ENCODE data around the gene GTF2H1. TPM values are rescaled to one million over a fixed set of nuclear protein-coding genes. Genes with fewer than 3 reads are reported as not detected.
A peak's percentile ranks its signal among the peaks of the same experiment; 100 is the strongest.
"Not testable (repeated sequence)": the region's sequence is repeated elsewhere in the genome, so short reads cannot be mapped to it uniquely, and the experiment has no call there.

Gene GTF2H1
- total and polyA plus RNA-seq, 10 donors = 18.1 to 65.4 (median 49.6) TPM

GRCh38 chr11:18321578-18321968 lies 794 bp upstream of the GTF2H1 start:
- DNase-seq = no peak
- TF ChIP-seq POLR2A (IDR thresholded peaks at IDR 0.05) (no peak), CTCF (IDR thresholded peaks at IDR 0.05 in 8 of 11, conservative IDR thresholded peaks at IDR 0.05 in 3 of 11) (peak in 1 of 11 experiments; percentile 4), POLR2AphosphoS5 (IDR thresholded peaks at IDR 0.05) (no peak)
- H3K36me3 ChIP-seq = peaks cover 0 to 30% (median 8%) of the 10 kb centered on the region in 6 donors
- intact Hi-C loops (cut with DNase I; ENCODE audit: low total_unique reads) = loop anchor here (5.0 kb wide), 1 partner anchor 76 kb away; no protein-coding TSS in a partner anchor
- peak overlapping the region; percentile 94 to 99 (median 98) for H3K27ac ChIP-seq
- H3K9me3 ChIP-seq = no peaks in the 10 kb centered on the region
- H3K4me3 ChIP-seq = peak overlapping the region; percentile 44 to 84 (median 70)
- H3K4me1 ChIP-seq = peaks cover 40 to 80% (median 60%) of the 10 kb centered on the region in 6 donors
- no peaks in the 10 kb centered on the region for H3K27me3 ChIP-seq (replicated peaks in 1 of 7)
- 3 to 8% (median 6%) methylated on average over 4 of the region's 4 CpGs for WGBS, 5 donors

- WGBS, 5 donors = 15 to 25% (median 16%) methylated on average over 12 to 18 of the region's 18 CpGs
- H3K9me3 ChIP-seq = no peaks in the 10 kb centered on the region
- intact Hi-C loops (cut with DNase I; ENCODE audit: low total_unique reads) = loop anchor here (5.0 kb wide), 1 partner anchor 74 kb away; no protein-coding TSS in a partner anchor
- H3K27me3 ChIP-seq (replicated peaks in 1 of 7) = no peaks in the 10 kb centered on the region
- peaks cover 40 to 86% (median 60%) of the 10 kb centered on the region in 6 donors for H3K4me1 ChIP-seq
- no peak for TF ChIP-seq CTCF (IDR thresholded peaks at IDR 0.05 in 8 of 11, conservative IDR thresholded peaks at IDR 0.05 in 3 of 11)
- TF ChIP-seq POLR2AphosphoS5 (IDR thresholded peaks at IDR 0.05) = no peak
- no peak for TF ChIP-seq POLR2A (IDR thresholded peaks at IDR 0.05)
- H3K36me3 ChIP-seq = peaks cover 0 to 30% (median 18%) of the 10 kb centered on the region in 6 donors
- peak overlapping the region; percentile 94 to 99 (median 98) for H3K27ac ChIP-seq
- no peak for DNase-seq
- H3K4me3 ChIP-seq = peak overlapping the region; percentile 44 to 84 (median 70)
Measured at GRCh38 chr11:18322818-18323570, 627 bp downstream of the GTF2H1 start.

GRCh38 chr11:18323881-18324280 lies 1.5 kb downstream of the GTF2H1 start:
- intact Hi-C loops (cut with DNase I; ENCODE audit: low total_unique reads) = loop anchor here (5.0 kb wide), 1 partner anchor 73 kb away; no protein-coding TSS in a partner anchor
- H3K9me3 ChIP-seq; H3K27me3 ChIP-seq (replicated peaks in 1 of 7); DNase-seq: not testable (repeated sequence)
- WGBS, 5 donors = 86 to 96% (median 93%) methylated on average over 11 of the region's 11 CpGs
- Histone ChIP-seq H3K27ac (peak overlapping the region in 4 of 8 donors; percentile 5 to 99 (median 35)), H3K4me1 (peaks cover 40 to 83% (median 58%) of the 10 kb centered on the region in 6 donors), H3K4me3 (peak overlapping the region in 6 of 8 donors; percentile 68 to 84 (median 74)), H3K36me3 (peaks cover 0 to 39% (median 21%) of the 10 kb centered on the region in 6 donors)

GRCh38 chr11:18324381-18324780 lies 2.0 kb downstream of the GTF2H1 start:
- H3K36me3 ChIP-seq = peaks cover 0 to 44% (median 24%) of the 10 kb centered on the region in 6 donors
- WGBS, 5 donors = 23 to 41% (median 33%) methylated on average over 1 of the region's 1 CpG
- peaks cover 40 to 83% (median 58%) of the 10 kb centered on the region in 6 donors for H3K4me1 ChIP-seq
- no peaks in the 10 kb centered on the region for H3K9me3 ChIP-seq
- DNase-seq = no peak
- H3K27me3 ChIP-seq (replicated peaks in 1 of 7) = no peaks in the 10 kb centered on the region
- peak overlapping the region in 4 of 8 donors; percentile 5 to 99 (median 35) for H3K27ac ChIP-seq
- intact Hi-C loops (cut with DNase I; ENCODE audit: low total_unique reads) = loop anchor here (5.0 kb wide), 1 partner anchor 73 kb away; no protein-coding TSS in a partner anchor
- peak overlapping the region in 4 of 8 donors; percentile 69 to 84 (median 78) for H3K4me3 ChIP-seq
- no peak for TF ChIP-seq POLR2A (IDR thresholded peaks at IDR 0.05)
- TF ChIP-seq POLR2AphosphoS5 (IDR thresholded peaks at IDR 0.05) = no peak
- TF ChIP-seq CTCF (IDR thresholded peaks at IDR 0.05 in 8 of 11, conservative IDR thresholded peaks at IDR 0.05 in 3 of 11) = no peak
